SK-N-SH (cell line): Measurements from ENCODE around the gene CHRND.

Experiments
- GABPA ChIP-seq: IDR thresholded peaks from 2 replicates; pipeline ENCODE4 v1.4.0; 2012; ENCODE audit warnings: low read depth, mild to moderate bottlenecking
- RAD21 ChIP-seq: IDR thresholded peaks from 2 replicates; pipeline ENCODE4 v1.6.1; 2012; ENCODE audit warnings: mild to moderate bottlenecking, low read length
- TF ChIP-seq, protein P1 (sequence below): fragments of 200-600 bp; sonication (generic); IDR thresholded peaks from 2 replicates; pipeline ENCODE4 v1.6.1; 2017; ENCODE audit warnings: antibody characterized with exemption, mild to moderate bottlenecking, moderate library complexity

GRCh38 chr2:232502911-232503808 is 22.8 kb upstream of the CHRND start:
- TF ChIP-seq, protein P1, sequence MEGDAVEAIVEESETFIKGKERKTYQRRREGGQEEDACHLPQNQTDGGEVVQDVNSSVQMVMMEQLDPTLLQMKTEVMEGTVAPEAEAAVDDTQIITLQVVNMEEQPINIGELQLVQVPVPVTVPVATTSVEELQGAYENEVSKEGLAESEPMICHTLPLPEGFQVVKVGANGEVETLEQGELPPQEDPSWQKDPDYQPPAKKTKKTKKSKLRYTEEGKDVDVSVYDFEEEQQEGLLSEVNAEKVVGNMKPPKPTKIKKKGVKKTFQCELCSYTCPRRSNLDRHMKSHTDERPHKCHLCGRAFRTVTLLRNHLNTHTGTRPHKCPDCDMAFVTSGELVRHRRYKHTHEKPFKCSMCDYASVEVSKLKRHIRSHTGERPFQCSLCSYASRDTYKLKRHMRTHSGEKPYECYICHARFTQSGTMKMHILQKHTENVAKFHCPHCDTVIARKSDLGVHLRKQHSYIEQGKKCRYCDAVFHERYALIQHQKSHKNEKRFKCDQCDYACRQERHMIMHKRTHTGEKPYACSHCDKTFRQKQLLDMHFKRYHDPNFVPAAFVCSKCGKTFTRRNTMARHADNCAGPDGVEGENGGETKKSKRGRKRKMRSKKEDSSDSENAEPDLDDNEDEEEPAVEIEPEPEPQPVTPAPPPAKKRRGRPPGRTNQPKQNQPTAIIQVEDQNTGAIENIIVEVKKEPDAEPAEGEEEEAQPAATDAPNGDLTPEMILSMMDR, result no peak
- TF ChIP-seq GABPA (no peak), RAD21 (no peak)
